ENCODE measurements around the gene ZNF205. TPM values are rescaled to one million over a fixed set of nuclear protein-coding genes. Genes with fewer than 3 reads are reported as not detected.
A peak's percentile ranks its signal among the peaks of the same experiment; 100 is the strongest.
"Not testable (repeated sequence)": the region's sequence is repeated elsewhere in the genome, so short reads cannot be mapped to it uniquely, and the experiment has no call there.

Gene ZNF205
- total and polyA plus RNA-seq, 4 donors = 9.2 to 26.4 (median 21.8) TPM

GRCh38 chr16:3164121-3164991 lies 52.0 kb downstream of the ZNF205 start:
- Histone ChIP-seq H3K36me3 (ENCODE audit: control insufficient read depth, insufficient read depth, low read length) (no peaks in the 10 kb centered on the region), H3K4me1 (ENCODE audit: control insufficient read depth, insufficient read depth, low read length) (peaks cover 15% of the 10 kb centered on the region), H3K27me3 (ENCODE audit: control insufficient read depth, insufficient read depth, low read length) (peaks cover 50% of the 10 kb centered on the region), H3K27ac (ENCODE audit: low read depth, low read length) (no peak overlapping the region), H3K9me3 (ENCODE audit: control insufficient read depth, insufficient read depth, low read length) (no peaks in the 10 kb centered on the region), H3K4me3 (ENCODE audit: low read depth, low read length) (no peak overlapping the region)
- WGBS (ENCODE audit: insufficient coverage) = 83% methylated on average over 32 of the region's 37 CpGs
- no peak for DNase-seq (ENCODE audit: low read depth in 4 of 6, low spot score in 6 of 6)

- 94% methylated on average over 5 of the region's 12 CpGs for WGBS (ENCODE audit: insufficient coverage)
- H3K9me3 ChIP-seq (ENCODE audit: control insufficient read depth, insufficient read depth, low read length) = no peaks in the 10 kb centered on the region
- peaks cover 10% of the 10 kb centered on the region for H3K4me1 ChIP-seq (ENCODE audit: control insufficient read depth, insufficient read depth, low read length)
- no peaks in the 10 kb centered on the region for H3K36me3 ChIP-seq (ENCODE audit: control insufficient read depth, insufficient read depth, low read length)
- no peak overlapping the region for H3K27ac ChIP-seq (ENCODE audit: low read depth, low read length)
- peaks cover 52% of the 10 kb centered on the region for H3K27me3 ChIP-seq (ENCODE audit: control insufficient read depth, insufficient read depth, low read length)
- H3K4me3 ChIP-seq (ENCODE audit: low read depth, low read length) = no peak overlapping the region
- no peak for DNase-seq (ENCODE audit: low read depth in 4 of 6, low spot score in 6 of 6)
Measured at GRCh38 chr16:3165111-3165822, 52.9 kb downstream of the ZNF205 start.

- no peak for DNase-seq (ENCODE audit: low read depth in 4 of 6, low spot score in 6 of 6)
- no peaks in the 10 kb centered on the region for H3K9me3 ChIP-seq (ENCODE audit: control insufficient read depth, insufficient read depth, low read length)
- H3K27me3 ChIP-seq (ENCODE audit: control insufficient read depth, insufficient read depth, low read length) = peaks cover 56% of the 10 kb centered on the region
- no CpG with 5 or more reads among the region's 1 CpG for WGBS (ENCODE audit: insufficient coverage)
- H3K4me1 ChIP-seq (ENCODE audit: control insufficient read depth, insufficient read depth, low read length) = peaks cover 21% of the 10 kb centered on the region
- H3K27ac ChIP-seq (ENCODE audit: low read depth, low read length) = no peak overlapping the region
- H3K36me3 ChIP-seq (ENCODE audit: control insufficient read depth, insufficient read depth, low read length) = no peaks in the 10 kb centered on the region
- H3K4me3 ChIP-seq (ENCODE audit: low read depth, low read length) = no peak overlapping the region
Measured at GRCh38 chr16:3166505-3166886, 54.1 kb downstream of the ZNF205 start.

- not testable (repeated sequence) for H3K9me3 ChIP-seq (ENCODE audit: control insufficient read depth, insufficient read depth, low read length); H3K27ac ChIP-seq (ENCODE audit: low read depth, low read length); DNase-seq (ENCODE audit: low read depth in 4 of 6, low spot score in 6 of 6); H3K36me3 ChIP-seq (ENCODE audit: control insufficient read depth, insufficient read depth, low read length); H3K4me3 ChIP-seq (ENCODE audit: low read depth, low read length)
- Histone ChIP-seq H3K27me3 (ENCODE audit: control insufficient read depth, insufficient read depth, low read length) (peaks cover 70% of the 10 kb centered on the region), H3K4me1 (ENCODE audit: control insufficient read depth, insufficient read depth, low read length) (peaks cover 32% of the 10 kb centered on the region)
- WGBS (ENCODE audit: insufficient coverage) = 81% methylated on average over 3 of the region's 7 CpGs
Measured at GRCh38 chr16:3168729-3169128, 56.3 kb downstream of the ZNF205 start.

Small RNA genes lying within 50 kb of the gene (small RNA-seq; reads per million reads assigned to genes)
- gene RNU1-22P (ENCODE audit: low replicate concordance) = 0.26 reads per million, percentile 20 among the genes with 10 or more reads in this experiment

Other genes starting within 250 kb of the ZNF205 start
- 10 to 100 TPM; 28.1 to 63.1 TPM for gene FLYWCH2, start 229.4 kb upstream of the ZNF205 start, total RNA-seq
- 10 to 100 TPM; 59.7 to 61.8 TPM for gene FLYWCH2, start 229.4 kb upstream of the ZNF205 start, polyA plus RNA-seq (ENCODE audit: insufficient read length in 2 of 2)
- 10 to 100 TPM; 17.5 to 18.2 TPM for gene FLYWCH1, start 200.7 kb upstream of the ZNF205 start, total RNA-seq
- 10 to 100 TPM; 55.9 TPM for gene FLYWCH1, start 200.7 kb upstream of the ZNF205 start, polyA plus RNA-seq (ENCODE audit: insufficient read length in 2 of 2)
- gene KREMEN2, start 148.3 kb upstream of the ZNF205 start, total RNA-seq = under 1 TPM; 0.17 to 0.20 TPM
- 1 to 10 TPM; 1.4 to 1.6 TPM for gene KREMEN2, start 148.3 kb upstream of the ZNF205 start, polyA plus RNA-seq (ENCODE audit: insufficient read length in 2 of 2)
- 10 to 100 TPM; 22.6 to 26.4 TPM for gene PAQR4, start 143.2 kb upstream of the ZNF205 start, total RNA-seq
- 10 to 100 TPM; 74.0 to 82.4 TPM for gene PAQR4, start 143.2 kb upstream of the ZNF205 start, polyA plus RNA-seq (ENCODE audit: insufficient read length in 2 of 2)
- 1 to 10 TPM; 3.1 to 7.2 TPM for gene PKMYT1, start 132.1 kb upstream of the ZNF205 start, total RNA-seq
- 10 to 100 TPM; 20.0 to 32.6 TPM for gene PKMYT1, start 132.1 kb upstream of the ZNF205 start, polyA plus RNA-seq (ENCODE audit: insufficient read length in 2 of 2)
- under 1 TPM; 0.06 to 0.20 TPM for gene CLDN9, start 99.7 kb upstream of the ZNF205 start, total RNA-seq
- under 1 TPM; 0.36 to 0.38 TPM for gene CLDN9, start 99.7 kb upstream of the ZNF205 start, polyA plus RNA-seq (ENCODE audit: insufficient read length in 2 of 2)
- gene CLDN6, start 94.4 kb upstream of the ZNF205 start, total RNA-seq = under 1 TPM in 1 of 2 donors, not detected in 1; 0.28 TPM
- 1 to 10 TPM in 1 of 2 donors, under 1 TPM in 1; 0.43 to 1.0 TPM for gene CLDN6, start 94.4 kb upstream of the ZNF205 start, polyA plus RNA-seq (ENCODE audit: insufficient read length in 2 of 2)
- 1 to 10 TPM; 5.8 to 9.9 TPM for gene TNFRSF12A, start 92.2 kb upstream of the ZNF205 start, total RNA-seq
- gene TNFRSF12A, start 92.2 kb upstream of the ZNF205 start, polyA plus RNA-seq (ENCODE audit: insufficient read length in 2 of 2) = 1 to 10 TPM; 4.5 to 6.7 TPM
- gene HCFC1R1, start 88.6 kb upstream of the ZNF205 start, total RNA-seq = 10 to 100 TPM; 20.4 to 66.2 TPM
- 100 to 1,000 TPM; 155 to 161 TPM for gene HCFC1R1, start 88.6 kb upstream of the ZNF205 start, polyA plus RNA-seq (ENCODE audit: insufficient read length in 2 of 2)
- 10 to 100 TPM in 1 of 2 donors, 1 to 10 TPM in 1; 7.2 to 12.5 TPM for gene THOC6, start 88.6 kb upstream of the ZNF205 start, total RNA-seq
- 10 to 100 TPM; 16.8 to 18.7 TPM for gene THOC6, start 88.6 kb upstream of the ZNF205 start, polyA plus RNA-seq (ENCODE audit: insufficient read length in 2 of 2)
- under 1 TPM; 0.06 to 0.10 TPM for gene BICDL2, start 75.6 kb upstream of the ZNF205 start, total RNA-seq
- under 1 TPM; 0.38 to 0.39 TPM for gene BICDL2, start 75.6 kb upstream of the ZNF205 start, polyA plus RNA-seq (ENCODE audit: insufficient read length in 2 of 2)
- 1 to 10 TPM; 1.2 to 1.4 TPM for gene MMP25, start 66.0 kb upstream of the ZNF205 start, total RNA-seq
- gene MMP25, start 66.0 kb upstream of the ZNF205 start, polyA plus RNA-seq (ENCODE audit: insufficient read length in 2 of 2) = 10 to 100 TPM in 1 of 2 donors, 1 to 10 TPM in 1; 7.2 to 10.5 TPM
- gene IL32, start 46.9 kb upstream of the ZNF205 start, total RNA-seq = 10 to 100 TPM in 1 of 2 donors, 1 to 10 TPM in 1; 9.0 to 11.6 TPM
- 10 to 100 TPM; 13.4 to 20.2 TPM for gene IL32, start 46.9 kb upstream of the ZNF205 start, polyA plus RNA-seq (ENCODE audit: insufficient read length in 2 of 2)
- not detected for gene ZSCAN10, start 13.3 kb upstream of the ZNF205 start, total RNA-seq
- gene ZSCAN10, start 13.3 kb upstream of the ZNF205 start, polyA plus RNA-seq (ENCODE audit: insufficient read length in 2 of 2) = not detected
- gene ZNF213, start 22.4 kb downstream of the ZNF205 start, total RNA-seq = 1 to 10 TPM; 4.2 to 5.7 TPM
- gene ZNF213, start 22.4 kb downstream of the ZNF205 start, polyA plus RNA-seq (ENCODE audit: insufficient read length in 2 of 2) = 10 to 100 TPM; 28.9 to 30.2 TPM
- under 1 TPM in 1 of 2 donors, not detected in 1; 0.20 TPM for gene OR1F1, start 75.6 kb downstream of the ZNF205 start, total RNA-seq
- gene OR1F1, start 75.6 kb downstream of the ZNF205 start, polyA plus RNA-seq (ENCODE audit: insufficient read length in 2 of 2) = 1 to 10 TPM; 1.8 to 2.4 TPM
- 10 to 100 TPM in 1 of 2 donors, 1 to 10 TPM in 1; 9.8 to 14.9 TPM for gene ZNF200, start 122.6 kb downstream of the ZNF205 start, total RNA-seq
- gene ZNF200, start 122.6 kb downstream of the ZNF205 start, polyA plus RNA-seq (ENCODE audit: insufficient read length in 2 of 2) = 10 to 100 TPM in 1 of 2 donors, 1 to 10 TPM in 1; 9.8 to 11.1 TPM
- gene MEFV, start 144.0 kb downstream of the ZNF205 start, total RNA-seq = 1 to 10 TPM in 1 of 2 donors, under 1 TPM in 1; 0.33 to 1.8 TPM
- gene MEFV, start 144.0 kb downstream of the ZNF205 start, polyA plus RNA-seq (ENCODE audit: insufficient read length in 2 of 2) = under 1 TPM; 0.29 to 0.36 TPM
- gene ZNF263, start 170.9 kb downstream of the ZNF205 start, total RNA-seq = 10 to 100 TPM; 34.5 to 44.8 TPM
- gene ZNF263, start 170.9 kb downstream of the ZNF205 start, polyA plus RNA-seq (ENCODE audit: insufficient read length in 2 of 2) = 10 to 100 TPM; 30.0 to 30.2 TPM
- 10 to 100 TPM; 20.3 to 23.8 TPM for gene TIGD7, start 192.8 kb downstream of the ZNF205 start, total RNA-seq
- 10 to 100 TPM; 12.0 to 14.0 TPM for gene TIGD7, start 192.8 kb downstream of the ZNF205 start, polyA plus RNA-seq (ENCODE audit: insufficient read length in 2 of 2)
- gene ZNF75A, start 192.9 kb downstream of the ZNF205 start, total RNA-seq = 10 to 100 TPM; 39.8 to 54.8 TPM
- gene ZNF75A, start 192.9 kb downstream of the ZNF205 start, polyA plus RNA-seq (ENCODE audit: insufficient read length in 2 of 2) = 10 to 100 TPM; 40.5 to 53.6 TPM
- 1 to 10 TPM in 1 of 2 donors, under 1 TPM in 1; 0.55 to 1.3 TPM for gene OR2C1, start 243.3 kb downstream of the ZNF205 start, total RNA-seq
- under 1 TPM; 0.48 to 0.86 TPM for gene OR2C1, start 243.3 kb downstream of the ZNF205 start, polyA plus RNA-seq (ENCODE audit: insufficient read length in 2 of 2)

All from spinal cord (tissue), 10 donors.